DMS53 treated with DMSO at 0.1 percent for 48 hours (cell line): ENCODE data around the gene ST8SIA2.

Experiments
- DNase-seq: peaks from one replicate; lab custom pipeline; 2025; ENCODE audit not compliant: unreplicated experiment; lab: John Stamatoyannopoulos, UW

ST8SIA2 gene

GRCh38 chr15:92395098-92395635 is 1.5 kb downstream of the ST8SIA2 start:
- DNase-seq, result no peak

- DNase-seq, result no peak
These were observed 5.7 kb downstream of the ST8SIA2 start for GRCh38 chr15:92399271-92399950.

- no peak for DNase-seq
These were observed 6.9 kb downstream of the ST8SIA2 start for GRCh38 chr15:92400573-92400972.

- no peak for DNase-seq
These were observed 7.5 kb downstream of the ST8SIA2 start for GRCh38 chr15:92400980-92401787.

GRCh38 chr15:92402751-92403150 is 9.1 kb downstream of the ST8SIA2 start:
- no peak for DNase-seq

- no peak for DNase-seq
These were observed 12.3 kb downstream of the ST8SIA2 start for GRCh38 chr15:92405942-92406341.

- DNase-seq, result no peak
These were observed 13.6 kb downstream of the ST8SIA2 start for GRCh38 chr15:92407321-92407720.

- no peak for DNase-seq
These were observed 14.2 kb downstream of the ST8SIA2 start for GRCh38 chr15:92407916-92408315.

GRCh38 chr15:92409006-92409405 is 15.3 kb downstream of the ST8SIA2 start:
- DNase-seq, result no peak

GRCh38 chr15:92409521-92409920 is 15.8 kb downstream of the ST8SIA2 start:
- DNase-seq, result no peak

GRCh38 chr15:92410537-92410936 is 16.9 kb downstream of the ST8SIA2 start:
- DNase-seq, result no peak

GRCh38 chr15:92411256-92411655 is 17.6 kb downstream of the ST8SIA2 start:
- no peak for DNase-seq

GRCh38 chr15:92413510-92413909 is 19.8 kb downstream of the ST8SIA2 start:
- DNase-seq, result no peak

GRCh38 chr15:92415639-92416297 is 22.1 kb downstream of the ST8SIA2 start:
- no peak for DNase-seq

- no peak for DNase-seq
These were observed 22.9 kb downstream of the ST8SIA2 start for GRCh38 chr15:92416557-92416956.

- no peak for DNase-seq
These were observed 24.0 kb downstream of the ST8SIA2 start for GRCh38 chr15:92417716-92418115.

- DNase-seq, result no peak
These were observed 25.2 kb downstream of the ST8SIA2 start for GRCh38 chr15:92418864-92419263.

- DNase-seq, result no peak
These were observed 28.3 kb downstream of the ST8SIA2 start for GRCh38 chr15:92421976-92422375.

GRCh38 chr15:92425578-92426225 is 32.0 kb downstream of the ST8SIA2 start:
- DNase-seq, result no peak

- no peak for DNase-seq
These were observed 35.8 kb downstream of the ST8SIA2 start for GRCh38 chr15:92429378-92430068.

GRCh38 chr15:92430069-92430440 is 36.4 kb downstream of the ST8SIA2 start:
- no peak for DNase-seq
